ENCODE data around the gene MRPL23.

The MRPL23 gene

GRCh38 chr11:1926156-1927025, 20.7 kb upstream of the MRPL23 start:
- Histone ChIP-seq H3K79me1 (replicated peaks; ENCODE audit: low read length, poor library complexity, severe bottlenecking) (no peaks in the 10 kb centered on the region), H3K4me3 (ENCODE audit: insufficient read depth in 1 of 2, low read depth in 1 of 2, low read length in 2 of 2) (peak overlapping the region in 1 of 2 experiments; percentile 8), H2AK5ac (ENCODE audit: low read length, severe bottlenecking) (no peak overlapping the region), H3K18ac (ENCODE audit: low read depth in 1 of 2, low read length in 2 of 2) (peak overlapping the region in 1 of 2 experiments; percentile 24), H3K9me3 (ENCODE audit: control insufficient read depth, low read length) (no peaks in the 10 kb centered on the region), H2BK5ac (ENCODE audit: low read depth, low read length, poor library complexity, severe bottlenecking) (no peak overlapping the region), H4K91ac (ENCODE audit: low read length) (peak overlapping the region; percentile 41), H2BK120ac (ENCODE audit: low read depth, low read length) (no peak overlapping the region), H3K14ac (ENCODE audit: low read length in 2 of 2) (no peak overlapping the region), H2AFZ (ENCODE audit: low read depth, low read length) (no peak overlapping the region), H3K27ac (ENCODE audit: low read length, poor library complexity, severe bottlenecking) (no peak overlapping the region), H3K36me3 (ENCODE audit: control insufficient read depth in 1 of 2, insufficient read depth in 2 of 2, low read depth in 1 of 2, low read length in 2 of 2) (no peaks in the 10 kb centered on the region), H2BK15ac (ENCODE audit: low read depth, poor library complexity, severe bottlenecking) (no peak overlapping the region), H3K9ac (ENCODE audit: low read length) (no peak overlapping the region), H3K27me3 (ENCODE audit: control insufficient read depth in 1 of 2, insufficient read depth in 1 of 2, low read length in 2 of 2) (peaks cover 18 to 29% of the 10 kb centered on the region in 2 experiments), H3K4me1 (ENCODE audit: control insufficient read depth, insufficient read depth, low read depth, low read length) (peaks cover 21% of the 10 kb centered on the region), H3K4me2 (ENCODE audit: low read length, poor library complexity, severe bottlenecking) (no peak overlapping the region), H3K4ac (ENCODE audit: low read depth in 1 of 2, low read length in 2 of 2) (peak overlapping the region in 1 of 2 experiments; percentile 13), H4K8ac (ENCODE audit: low read length) (no peak overlapping the region), H2BK12ac (ENCODE audit: low read length in 2 of 2) (no peak overlapping the region), H3K23ac (ENCODE audit: low read length in 2 of 2) (no peak overlapping the region)
- WGBS, result 90% methylated on average over 41 of the region's 41 CpGs
- no peak for DNase-seq

- peaks cover 19% of the 10 kb centered on the region for H3K4me1 ChIP-seq (ENCODE audit: control insufficient read depth, insufficient read depth, low read depth, low read length)
- no peaks in the 10 kb centered on the region for H3K79me1 ChIP-seq (replicated peaks; ENCODE audit: low read length, poor library complexity, severe bottlenecking)
- no peak overlapping the region for H2BK120ac ChIP-seq (ENCODE audit: low read depth, low read length)
- H4K91ac ChIP-seq (ENCODE audit: low read length), result peak overlapping the region; percentile 44
- H3K23ac ChIP-seq (ENCODE audit: low read length in 2 of 2), result no peak overlapping the region
- no peak overlapping the region for H2AK5ac ChIP-seq (ENCODE audit: low read length, severe bottlenecking)
- H3K36me3 ChIP-seq (ENCODE audit: control insufficient read depth in 1 of 2, insufficient read depth in 2 of 2, low read depth in 1 of 2, low read length in 2 of 2), result no peaks in the 10 kb centered on the region
- H4K8ac ChIP-seq (ENCODE audit: low read length), result no peak overlapping the region
- no peak overlapping the region for H3K27ac ChIP-seq (ENCODE audit: low read length, poor library complexity, severe bottlenecking)
- no peak overlapping the region for H2BK12ac ChIP-seq (ENCODE audit: low read length in 2 of 2)
- H3K9ac ChIP-seq (ENCODE audit: low read length), result peak overlapping the region; percentile 45
- H2BK15ac ChIP-seq (ENCODE audit: low read depth, poor library complexity, severe bottlenecking), result no peak overlapping the region
- no peak overlapping the region for H3K14ac ChIP-seq (ENCODE audit: low read length in 2 of 2)
- H3K4me3 ChIP-seq (ENCODE audit: insufficient read depth in 1 of 2, low read depth in 1 of 2, low read length in 2 of 2), result no peak overlapping the region
- 80% methylated on average over 28 of the region's 28 CpGs for WGBS
- no peak overlapping the region for H2BK5ac ChIP-seq (ENCODE audit: low read depth, low read length, poor library complexity, severe bottlenecking)
- no peaks in the 10 kb centered on the region for H3K9me3 ChIP-seq (ENCODE audit: control insufficient read depth, low read length)
- H3K4me2 ChIP-seq (ENCODE audit: low read length, poor library complexity, severe bottlenecking), result no peak overlapping the region
- H2AFZ ChIP-seq (ENCODE audit: low read depth, low read length), result no peak overlapping the region
- no peak overlapping the region for H3K4ac ChIP-seq (ENCODE audit: low read depth in 1 of 2, low read length in 2 of 2)
- peaks cover 18 to 25% of the 10 kb centered on the region in 2 experiments for H3K27me3 ChIP-seq (ENCODE audit: control insufficient read depth in 1 of 2, insufficient read depth in 1 of 2, low read length in 2 of 2)
- no peak for DNase-seq
- no peak overlapping the region for H3K18ac ChIP-seq (ENCODE audit: low read depth in 1 of 2, low read length in 2 of 2)
Measured at GRCh38 chr11:1927026-1927847, 19.9 kb upstream of the MRPL23 start.

DNA sequence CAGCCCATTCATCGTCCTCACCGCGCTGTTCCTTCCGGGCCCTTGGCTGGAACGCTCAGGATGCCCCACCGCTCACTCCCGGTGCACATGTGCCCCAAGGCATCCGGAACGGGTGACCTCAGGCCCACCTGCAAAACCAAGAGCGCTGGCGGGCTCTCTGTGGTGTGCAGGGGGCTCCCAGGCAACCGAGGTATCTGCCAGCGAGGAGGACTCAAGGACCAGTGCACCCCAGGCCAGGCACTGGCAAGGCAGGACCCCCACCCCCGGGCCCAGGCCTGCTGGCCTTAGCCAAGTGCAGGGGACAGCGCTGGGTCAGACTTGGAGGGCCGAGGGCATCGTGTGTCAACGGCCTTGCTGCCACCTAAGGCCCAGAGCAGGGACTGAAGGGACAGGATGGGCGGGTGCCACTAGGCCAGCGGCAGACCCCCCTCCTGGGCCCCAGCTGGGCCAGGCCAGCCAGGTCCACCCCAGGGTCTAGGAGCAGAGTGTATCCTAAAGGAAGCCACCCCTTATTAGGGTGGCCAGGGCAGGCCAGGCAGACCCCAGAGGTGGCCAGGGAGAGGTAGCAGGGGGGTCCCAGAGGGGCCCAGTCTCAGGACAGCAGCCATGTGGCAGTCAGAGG, 19.2 kb upstream of the MRPL23 start:
- WGBS, result 90% methylated on average over 20 of the region's 20 CpGs
- H3K4ac ChIP-seq (ENCODE audit: low read depth in 1 of 2, low read length in 2 of 2), result no peak overlapping the region
- peaks cover 18% of the 10 kb centered on the region in 2 experiments for H3K27me3 ChIP-seq (ENCODE audit: control insufficient read depth in 1 of 2, insufficient read depth in 1 of 2, low read length in 2 of 2)
- H2AK5ac ChIP-seq (ENCODE audit: low read length, severe bottlenecking), result no peak overlapping the region
- H2BK12ac ChIP-seq (ENCODE audit: low read length in 2 of 2), result no peak overlapping the region
- no peak overlapping the region for H3K27ac ChIP-seq (ENCODE audit: low read length, poor library complexity, severe bottlenecking)
- H2AFZ ChIP-seq (ENCODE audit: low read depth, low read length), result no peak overlapping the region
- H3K36me3 ChIP-seq (ENCODE audit: control insufficient read depth in 1 of 2, insufficient read depth in 2 of 2, low read depth in 1 of 2, low read length in 2 of 2), result no peaks in the 10 kb centered on the region
- H3K4me2 ChIP-seq (ENCODE audit: low read length, poor library complexity, severe bottlenecking), result no peak overlapping the region
- no peak overlapping the region for H2BK5ac ChIP-seq (ENCODE audit: low read depth, low read length, poor library complexity, severe bottlenecking)
- peaks cover 19% of the 10 kb centered on the region for H3K4me1 ChIP-seq (ENCODE audit: control insufficient read depth, insufficient read depth, low read depth, low read length)
- DNase-seq, result no peak
- H3K18ac ChIP-seq (ENCODE audit: low read depth in 1 of 2, low read length in 2 of 2), result no peak overlapping the region
- no peak overlapping the region for H4K91ac ChIP-seq (ENCODE audit: low read length)
- H3K79me1 ChIP-seq (replicated peaks; ENCODE audit: low read length, poor library complexity, severe bottlenecking), result no peaks in the 10 kb centered on the region
- no peak overlapping the region for H4K8ac ChIP-seq (ENCODE audit: low read length)
- no peak overlapping the region for H3K23ac ChIP-seq (ENCODE audit: low read length in 2 of 2)
- H3K9ac ChIP-seq (ENCODE audit: low read length), result peak overlapping the region; percentile 45
- H3K4me3 ChIP-seq (ENCODE audit: insufficient read depth in 1 of 2, low read depth in 1 of 2, low read length in 2 of 2), result no peak overlapping the region
- H2BK120ac ChIP-seq (ENCODE audit: low read depth, low read length), result no peak overlapping the region
- no peak overlapping the region for H2BK15ac ChIP-seq (ENCODE audit: low read depth, poor library complexity, severe bottlenecking)
- H3K9me3 ChIP-seq (ENCODE audit: control insufficient read depth, low read length), result no peaks in the 10 kb centered on the region
- H3K14ac ChIP-seq (ENCODE audit: low read length in 2 of 2), result no peak overlapping the region

DNA sequence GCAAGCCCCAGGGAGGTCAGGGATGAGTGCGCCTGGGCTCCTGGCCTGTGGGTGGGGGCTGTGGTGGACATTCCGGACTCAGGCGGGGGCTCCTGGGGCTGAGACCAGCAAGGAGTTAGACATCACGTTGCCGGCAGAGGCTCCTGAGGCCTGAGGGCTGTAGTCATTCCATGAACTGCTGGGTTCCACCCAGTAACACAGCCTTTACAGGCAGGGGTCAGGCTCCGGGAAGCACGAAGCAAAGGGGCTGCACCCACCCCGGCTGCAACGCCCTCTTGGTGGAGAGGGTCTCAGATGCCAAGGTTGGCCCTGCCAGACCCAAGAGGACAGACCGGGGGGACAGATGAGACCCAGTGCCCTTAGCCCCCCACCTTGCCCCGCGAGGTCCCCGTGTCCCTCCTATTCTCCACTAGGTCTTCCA, 18.7 kb upstream of the MRPL23 start:
- H3K36me3 ChIP-seq (ENCODE audit: control insufficient read depth in 1 of 2, insufficient read depth in 2 of 2, low read depth in 1 of 2, low read length in 2 of 2), result no peaks in the 10 kb centered on the region
- no peaks in the 10 kb centered on the region for H3K79me1 ChIP-seq (replicated peaks; ENCODE audit: low read length, poor library complexity, severe bottlenecking)
- H3K27me3 ChIP-seq (ENCODE audit: control insufficient read depth in 1 of 2, insufficient read depth in 1 of 2, low read length in 2 of 2), result peaks cover 16 to 22% of the 10 kb centered on the region in 2 experiments
- no peak overlapping the region for H3K18ac ChIP-seq (ENCODE audit: low read depth in 1 of 2, low read length in 2 of 2)
- WGBS, result 85% methylated on average over 12 of the region's 13 CpGs
- H3K4me3 ChIP-seq (ENCODE audit: insufficient read depth in 1 of 2, low read depth in 1 of 2, low read length in 2 of 2), result no peak overlapping the region
- H3K4me2 ChIP-seq (ENCODE audit: low read length, poor library complexity, severe bottlenecking), result no peak overlapping the region
- H3K27ac ChIP-seq (ENCODE audit: low read length, poor library complexity, severe bottlenecking), result no peak overlapping the region
- H3K4ac ChIP-seq (ENCODE audit: low read depth in 1 of 2, low read length in 2 of 2), result no peak overlapping the region
- H3K23ac ChIP-seq (ENCODE audit: low read length in 2 of 2), result no peak overlapping the region
- H2BK15ac ChIP-seq (ENCODE audit: low read depth, poor library complexity, severe bottlenecking), result no peak overlapping the region
- H2BK120ac ChIP-seq (ENCODE audit: low read depth, low read length), result no peak overlapping the region
- peaks cover 17% of the 10 kb centered on the region for H3K4me1 ChIP-seq (ENCODE audit: control insufficient read depth, insufficient read depth, low read depth, low read length)
- H2AK5ac ChIP-seq (ENCODE audit: low read length, severe bottlenecking), result no peak overlapping the region
- no peak overlapping the region for H3K14ac ChIP-seq (ENCODE audit: low read length in 2 of 2)
- no peak overlapping the region for H3K9ac ChIP-seq (ENCODE audit: low read length)
- no peaks in the 10 kb centered on the region for H3K9me3 ChIP-seq (ENCODE audit: control insufficient read depth, low read length)
- no peak overlapping the region for H4K8ac ChIP-seq (ENCODE audit: low read length)
- H2AFZ ChIP-seq (ENCODE audit: low read depth, low read length), result no peak overlapping the region
- no peak overlapping the region for H4K91ac ChIP-seq (ENCODE audit: low read length)
- no peak for DNase-seq
- H2BK12ac ChIP-seq (ENCODE audit: low read length in 2 of 2), result no peak overlapping the region
- H2BK5ac ChIP-seq (ENCODE audit: low read depth, low read length, poor library complexity, severe bottlenecking), result no peak overlapping the region
